OCI-LY3 (cell line): ENCODE measurements around the gene DHCR24.
"Not testable (repeated sequence)": the region's sequence is repeated elsewhere in the genome, so short reads cannot be mapped to it uniquely, and the experiment has no call there.

ENCODE experiments used
- H2AFZ ChIP-seq: fragments of 200-600, 300-600 bp; shearing (Covaris generic); 2 replicates; pipeline ENCODE4 v1.6.0; 2014; ENCODE audit warnings: antibody characterized with exemption, low read depth, low read length
- H3K27ac ChIP-seq: fragments of 200-600, 300-600 bp; sonication (generic); 2 replicates; pipeline ENCODE4 v1.5.1; 2014; ENCODE audit warnings: mild to moderate bottlenecking, low read length, moderate library complexity, mixed read lengths
- H3K27me3 ChIP-seq: fragments of 200-600, 300-600 bp; sonication (generic); 2 replicates; pipeline ENCODE4 v1.6.1; 2014; ENCODE audit warnings: low read depth, low read length, mixed read lengths
- H3K36me3 ChIP-seq: fragments of 200-600, 300-600 bp; sonication (generic); replicated peaks from 2 replicates; pipeline ENCODE3; 2014; ENCODE audit warnings: low read depth, low read length, mixed read lengths
- H3K4me1 ChIP-seq: fragments of 300-600, 200-600 bp; sonication (generic); 2 replicates; pipeline ENCODE4 v1.6.1; 2014; ENCODE audit warnings: low read length, mixed read lengths
- H3K4me2 ChIP-seq: fragments of 200-600, 300-600 bp; sonication (generic); 2 replicates; pipeline ENCODE4 v1.6.1; 2014; ENCODE audit warnings: low read length, mixed read lengths
- H3K4me3 ChIP-seq: fragments of 300-600, 200-600 bp; sonication (generic); 2 replicates; pipeline ENCODE4 v1.5.1; 2014; ENCODE audit warnings: antibody characterized with exemption, mild to moderate bottlenecking, low read length, moderate library complexity
- H3K79me2 ChIP-seq: fragments of 300-600, 200-600 bp; shearing (Covaris generic); 2 replicates; pipeline ENCODE4 v1.6.1; 2014; ENCODE audit warnings: mild to moderate bottlenecking, low read length, mixed read lengths
- H3K9ac ChIP-seq: fragments of 300-600, 200-600 bp; shearing (Covaris generic); 2 replicates; pipeline ENCODE4 v1.6.0; 2014; ENCODE audit warnings: mild to moderate bottlenecking, low read length, moderate library complexity
- H3K9me3 ChIP-seq: fragments of 200-600, 300-600 bp; shearing (Covaris generic); 2 replicates; pipeline ENCODE4 v1.6.1; 2014; ENCODE audit warnings: low read length, mixed read lengths; ENCODE audit not compliant: insufficient read depth
- H4K20me1 ChIP-seq: fragments of 200-600, 300-600 bp; sonication (generic); 2 replicates; pipeline ENCODE4 v1.6.1; 2016; ENCODE audit warnings: low read length, mixed read lengths; ENCODE audit not compliant: insufficient read depth
- CTCF ChIP-seq: fragments of 200-600, 300-600 bp; sonication (generic); IDR thresholded peaks from 2 replicates; pipeline ENCODE4 v1.5.1; 2014; ENCODE audit warnings: antibody characterized with exemption, low read length, low read depth
- EZH2phosphoT487 ChIP-seq: fragments of 200-600 bp; shearing (Covaris generic); IDR thresholded peaks from 2 replicates; pipeline ENCODE4 v1.6.1; 2018; ENCODE audit warnings: antibody characterized with exemption, mixed run types, low read depth

DHCR24 gene

GRCh38 chr1:54926970-54927369 lies 40.0 kb upstream of the DHCR24 start:
- Histone ChIP-seq H3K27ac (no peak overlapping the region), H3K27me3 (no peaks in the 10 kb centered on the region), H3K79me2 (no peaks in the 10 kb centered on the region), H2AFZ (no peak overlapping the region), H3K4me3 (no peak overlapping the region), H4K20me1 (no peaks in the 10 kb centered on the region), H3K4me2 (no peak overlapping the region), H3K36me3 (no peaks in the 10 kb centered on the region), H3K9me3 (no peaks in the 10 kb centered on the region), H3K9ac (no peak overlapping the region), H3K4me1 (no peaks in the 10 kb centered on the region)
- no peak for TF ChIP-seq CTCF
- no peak for TF ChIP-seq EZH2phosphoT487

- TF ChIP-seq CTCF (no peak), EZH2phosphoT487 (no peak)
- no peak overlapping the region for H3K9ac ChIP-seq
- H3K9me3 ChIP-seq: no peaks in the 10 kb centered on the region
- no peaks in the 10 kb centered on the region for H3K79me2 ChIP-seq
- H3K27me3 ChIP-seq: no peaks in the 10 kb centered on the region
- H3K36me3 ChIP-seq: no peaks in the 10 kb centered on the region
- H2AFZ ChIP-seq: no peak overlapping the region
- no peaks in the 10 kb centered on the region for H4K20me1 ChIP-seq
- no peaks in the 10 kb centered on the region for H3K4me1 ChIP-seq
- no peak overlapping the region for H3K27ac ChIP-seq
- H3K4me3 ChIP-seq: no peak overlapping the region
- H3K4me2 ChIP-seq: no peak overlapping the region
These were observed 36.0 kb upstream of the DHCR24 start for GRCh38 chr1:54922921-54923421.

GRCh38 chr1:54922040-54922761 lies 35.2 kb upstream of the DHCR24 start:
- no peak overlapping the region for H3K27ac ChIP-seq
- H3K36me3 ChIP-seq: no peaks in the 10 kb centered on the region
- TF ChIP-seq CTCF (no peak), EZH2phosphoT487 (no peak)
- H2AFZ ChIP-seq: no peak overlapping the region
- no peaks in the 10 kb centered on the region for H3K79me2 ChIP-seq
- no peak overlapping the region for H3K4me3 ChIP-seq
- no peaks in the 10 kb centered on the region for H3K27me3 ChIP-seq
- H4K20me1 ChIP-seq: no peaks in the 10 kb centered on the region
- no peak overlapping the region for H3K9ac ChIP-seq
- H3K9me3 ChIP-seq: no peaks in the 10 kb centered on the region
- no peak overlapping the region for H3K4me2 ChIP-seq
- no peaks in the 10 kb centered on the region for H3K4me1 ChIP-seq

- Histone ChIP-seq H3K4me3 (no peak overlapping the region), H3K4me2 (no peak overlapping the region), H2AFZ (no peak overlapping the region), H3K27me3 (no peaks in the 10 kb centered on the region), H3K9ac (no peak overlapping the region), H3K79me2 (no peaks in the 10 kb centered on the region), H3K4me1 (no peaks in the 10 kb centered on the region), H4K20me1 (no peaks in the 10 kb centered on the region), H3K27ac (no peak overlapping the region), H3K9me3 (no peaks in the 10 kb centered on the region), H3K36me3 (no peaks in the 10 kb centered on the region)
- TF ChIP-seq CTCF (no peak), EZH2phosphoT487 (no peak)
These were observed 32.7 kb upstream of the DHCR24 start for GRCh38 chr1:54919367-54920359.

- H3K9ac ChIP-seq, H3K4me1 ChIP-seq, H3K27me3 ChIP-seq, H3K4me2 ChIP-seq, H4K20me1 ChIP-seq, H3K36me3 ChIP-seq, H3K9me3 ChIP-seq, H3K27ac ChIP-seq, H3K4me3 ChIP-seq, H3K79me2 ChIP-seq, H2AFZ ChIP-seq: not testable (repeated sequence)
These were observed 24.1 kb upstream of the DHCR24 start for GRCh38 chr1:54911076-54911475.
